Epithelial cell of esophagus (primary cell): ENCODE data around the gene NTRK2.

Experiments used
- DNase-seq: peaks from one replicate; pipeline ENCODE4 v3.0.0; 2010; ENCODE audit warnings: low read depth
- H3K4me3 ChIP-seq: 2 replicates; pipeline ENCODE4 v1.5.1; 2011; ENCODE audit warnings: mild to moderate bottlenecking, low read length, control low read depth
- CTCF ChIP-seq: IDR thresholded peaks from 2 replicates; pipeline ENCODE4 v1.5.1; 2011; ENCODE audit warnings: low read depth, mild to moderate bottlenecking, low read length, control low read depth, inconsistent platforms; ENCODE audit not compliant: insufficient read depth; ENCODE audit errors: missing control alignments

Gene NTRK2

GRCh38 chr9:84899326-84899725 lies 229.8 kb downstream of the NTRK2 start:
- TF ChIP-seq CTCF, result no peak
- DNase-seq, result no peak
- no peak overlapping the region for H3K4me3 ChIP-seq

GRCh38 chr9:84900421-84900820 lies 230.9 kb downstream of the NTRK2 start:
- DNase-seq, result no peak
- no peak for TF ChIP-seq CTCF
- no peak overlapping the region for H3K4me3 ChIP-seq

- TF ChIP-seq CTCF, result no peak
- H3K4me3 ChIP-seq, result no peak overlapping the region
- no peak for DNase-seq
These were observed 234.4 kb downstream of the NTRK2 start for GRCh38 chr9:84903963-84904362.

- DNase-seq, result no peak
- no peak for TF ChIP-seq CTCF
- no peak overlapping the region for H3K4me3 ChIP-seq
These were observed 247.2 kb downstream of the NTRK2 start for GRCh38 chr9:84916769-84917168.

GRCh38 chr9:84917366-84918070 lies 248.0 kb downstream of the NTRK2 start:
- DNase-seq, result peak; percentile 44
- no peak overlapping the region for H3K4me3 ChIP-seq
- no peak for TF ChIP-seq CTCF

GRCh38 chr9:84919440-84919839 lies 249.9 kb downstream of the NTRK2 start:
- TF ChIP-seq CTCF, result no peak
- no peak for DNase-seq
- no peak overlapping the region for H3K4me3 ChIP-seq

- no peak for TF ChIP-seq CTCF
- DNase-seq, result no peak
- H3K4me3 ChIP-seq, result no peak overlapping the region
These were observed 251.6 kb downstream of the NTRK2 start for GRCh38 chr9:84921175-84921574.
